SK-N-SH (cell line): Measurements from ENCODE around the gene ING5.

Experiments
- EP300 ChIP-seq, 2 experiments: IDR thresholded peaks; 2 replicates each; pipeline versions ENCODE4 v1.4.0 to v1.6.1; 2012; ENCODE audit warnings: borderline replicate concordance in 1 of 2, low read depth in 1 of 2, low read length in 1 of 2
- FOXJ3 ChIP-seq: sonication (generic); formaldehyde crosslinking; IDR thresholded peaks from 2 replicates; pipeline ENCODE4 v1.5.1; 2020; ENCODE audit warnings: mild to moderate bottlenecking, missing genetic modification reagents
- GABPA ChIP-seq: IDR thresholded peaks from 2 replicates; pipeline ENCODE4 v1.4.0; 2012; ENCODE audit warnings: low read depth, mild to moderate bottlenecking
- RFX5 ChIP-seq: IDR thresholded peaks from 2 replicates; pipeline ENCODE4 v1.6.1; 2012; ENCODE audit warnings: mild to moderate bottlenecking, improper control_type of control experiment, low read length
- SIN3A ChIP-seq: IDR thresholded peaks from 2 replicates; pipeline ENCODE4 v1.6.1; 2012; ENCODE audit warnings: low read depth, mild to moderate bottlenecking, low read length, moderate library complexity, borderline replicate concordance
- TF ChIP-seq, protein P1 (sequence below): fragments of 200-600 bp; sonication (generic); IDR thresholded peaks from 2 replicates; pipeline ENCODE4 v1.6.1; 2017; ENCODE audit warnings: antibody characterized with exemption, mild to moderate bottlenecking, moderate library complexity
- TF ChIP-seq, protein P2 (sequence below): IDR thresholded peaks from 2 replicates; pipeline ENCODE4 v1.6.1; 2012; ENCODE audit warnings: mild to moderate bottlenecking, low read depth, low read length, moderate library complexity

- TF ChIP-seq, protein P1, sequence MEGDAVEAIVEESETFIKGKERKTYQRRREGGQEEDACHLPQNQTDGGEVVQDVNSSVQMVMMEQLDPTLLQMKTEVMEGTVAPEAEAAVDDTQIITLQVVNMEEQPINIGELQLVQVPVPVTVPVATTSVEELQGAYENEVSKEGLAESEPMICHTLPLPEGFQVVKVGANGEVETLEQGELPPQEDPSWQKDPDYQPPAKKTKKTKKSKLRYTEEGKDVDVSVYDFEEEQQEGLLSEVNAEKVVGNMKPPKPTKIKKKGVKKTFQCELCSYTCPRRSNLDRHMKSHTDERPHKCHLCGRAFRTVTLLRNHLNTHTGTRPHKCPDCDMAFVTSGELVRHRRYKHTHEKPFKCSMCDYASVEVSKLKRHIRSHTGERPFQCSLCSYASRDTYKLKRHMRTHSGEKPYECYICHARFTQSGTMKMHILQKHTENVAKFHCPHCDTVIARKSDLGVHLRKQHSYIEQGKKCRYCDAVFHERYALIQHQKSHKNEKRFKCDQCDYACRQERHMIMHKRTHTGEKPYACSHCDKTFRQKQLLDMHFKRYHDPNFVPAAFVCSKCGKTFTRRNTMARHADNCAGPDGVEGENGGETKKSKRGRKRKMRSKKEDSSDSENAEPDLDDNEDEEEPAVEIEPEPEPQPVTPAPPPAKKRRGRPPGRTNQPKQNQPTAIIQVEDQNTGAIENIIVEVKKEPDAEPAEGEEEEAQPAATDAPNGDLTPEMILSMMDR: no peak
- TF ChIP-seq GABPA: no peak
- no peak for TF ChIP-seq SIN3A
- no peak for TF ChIP-seq EP300 (IDR thresholded peaks at IDR 0.05; ENCODE audit: borderline replicate concordance in 1 of 2, low read depth in 1 of 2, low read length in 1 of 2)
- no peak for TF ChIP-seq FOXJ3 (CRISPR knock-in tag)
- TF ChIP-seq, protein P2, sequence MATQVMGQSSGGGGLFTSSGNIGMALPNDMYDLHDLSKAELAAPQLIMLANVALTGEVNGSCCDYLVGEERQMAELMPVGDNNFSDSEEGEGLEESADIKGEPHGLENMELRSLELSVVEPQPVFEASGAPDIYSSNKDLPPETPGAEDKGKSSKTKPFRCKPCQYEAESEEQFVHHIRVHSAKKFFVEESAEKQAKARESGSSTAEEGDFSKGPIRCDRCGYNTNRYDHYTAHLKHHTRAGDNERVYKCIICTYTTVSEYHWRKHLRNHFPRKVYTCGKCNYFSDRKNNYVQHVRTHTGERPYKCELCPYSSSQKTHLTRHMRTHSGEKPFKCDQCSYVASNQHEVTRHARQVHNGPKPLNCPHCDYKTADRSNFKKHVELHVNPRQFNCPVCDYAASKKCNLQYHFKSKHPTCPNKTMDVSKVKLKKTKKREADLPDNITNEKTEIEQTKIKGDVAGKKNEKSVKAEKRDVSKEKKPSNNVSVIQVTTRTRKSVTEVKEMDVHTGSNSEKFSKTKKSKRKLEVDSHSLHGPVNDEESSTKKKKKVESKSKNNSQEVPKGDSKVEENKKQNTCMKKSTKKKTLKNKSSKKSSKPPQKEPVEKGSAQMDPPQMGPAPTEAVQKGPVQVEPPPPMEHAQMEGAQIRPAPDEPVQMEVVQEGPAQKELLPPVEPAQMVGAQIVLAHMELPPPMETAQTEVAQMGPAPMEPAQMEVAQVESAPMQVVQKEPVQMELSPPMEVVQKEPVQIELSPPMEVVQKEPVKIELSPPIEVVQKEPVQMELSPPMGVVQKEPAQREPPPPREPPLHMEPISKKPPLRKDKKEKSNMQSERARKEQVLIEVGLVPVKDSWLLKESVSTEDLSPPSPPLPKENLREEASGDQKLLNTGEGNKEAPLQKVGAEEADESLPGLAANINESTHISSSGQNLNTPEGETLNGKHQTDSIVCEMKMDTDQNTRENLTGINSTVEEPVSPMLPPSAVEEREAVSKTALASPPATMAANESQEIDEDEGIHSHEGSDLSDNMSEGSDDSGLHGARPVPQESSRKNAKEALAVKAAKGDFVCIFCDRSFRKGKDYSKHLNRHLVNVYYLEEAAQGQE: no peak
- TF ChIP-seq RFX5: no peak
Measured at GRCh38 chr2:241673189-241673663, 28.6 kb upstream of the ING5 start.
